RWPE1 (cell line): ENCODE measurements around the gene STT3B.
"Not testable (repeated sequence)": the region's sequence is repeated elsewhere in the genome, so short reads cannot be mapped to it uniquely, and the experiment has no call there.

Experiments used
- CTCF ChIA-PET: fragments of 350-600 bp; sonication (Branson Sonifier 250); formaldehyde crosslinking; extraction: SDS; loops from one replicate; lab custom pipeline; 2021; lab: Yijun Ruan, JAX
- POLR2A ChIA-PET: fragments of 400-600 bp; formaldehyde crosslinking; extraction: SDS; loops from one replicate; lab custom pipeline; 2020; ENCODE audit warnings: antibody characterized with exemption; ENCODE audit not compliant: low non-redundant PET; lab: Yijun Ruan, JAX
- DNase-seq: peaks from one replicate; pipeline ENCODE4 v3.0.0; 2012; ENCODE audit warnings: low spot score
- H3K27ac ChIP-seq: fragments of 450-650 bp; 2 replicates; pipeline ENCODE4 v1.5.1; 2017
- CTCF ChIP-seq: fragments of 450-650 bp; conservative IDR thresholded peaks from 2 replicates; pipeline ENCODE4 v1.5.1; 2017; ENCODE audit warnings: low read depth, mild to moderate bottlenecking

The STT3B gene

GRCh38 chr3:31581660-31582059 is 48.9 kb downstream of the STT3B start:
- H3K27ac ChIP-seq: no peak overlapping the region
- TF ChIP-seq CTCF: no peak
- POLR2A ChIA-PET: no interaction called here
- no peak for DNase-seq
- CTCF ChIA-PET: no interaction called here

- TF ChIP-seq CTCF: no peak
- ChIA-PET POLR2A (no interaction called here), CTCF (no interaction called here)
- no peak overlapping the region for H3K27ac ChIP-seq
- no peak for DNase-seq
Measured at GRCh38 chr3:31589228-31589627, 56.5 kb downstream of the STT3B start.

- DNase-seq: no peak
- H3K27ac ChIP-seq: no peak overlapping the region
- CTCF ChIA-PET: no interaction called here
- POLR2A ChIA-PET: no interaction called here
- TF ChIP-seq CTCF: no peak
Measured at GRCh38 chr3:31590650-31591049, 57.9 kb downstream of the STT3B start.

GRCh38 chr3:31592764-31593163 is 60.0 kb downstream of the STT3B start:
- no peak overlapping the region for H3K27ac ChIP-seq
- ChIA-PET CTCF (no interaction called here), POLR2A (no interaction called here)
- TF ChIP-seq CTCF: no peak
- DNase-seq: no peak

GRCh38 chr3:31596176-31596575 is 63.5 kb downstream of the STT3B start:
- no peak overlapping the region for H3K27ac ChIP-seq
- no peak for TF ChIP-seq CTCF
- CTCF ChIA-PET: no interaction called here
- POLR2A ChIA-PET: no interaction called here
- no peak for DNase-seq

- POLR2A ChIA-PET: no interaction called here
- TF ChIP-seq CTCF: no peak
- no peak for DNase-seq
- H3K27ac ChIP-seq: no peak overlapping the region
- CTCF ChIA-PET: interaction anchor here (0.7 kb wide), 1 partner anchor 588 kb away, joined by 3 read pairs; no protein-coding TSS in a partner anchor
Measured at GRCh38 chr3:31600431-31600830, 67.7 kb downstream of the STT3B start.

GRCh38 chr3:31605333-31605732 is 72.6 kb downstream of the STT3B start:
- DNase-seq, POLR2A ChIA-PET, H3K27ac ChIP-seq, CTCF ChIA-PET: not testable (repeated sequence)
